Central memory CD4-positive, alpha-beta T cell (primary cell): ENCODE data around the gene CDH10.

Source experiments
- DNase-seq: peaks from one replicate; pipeline ENCODE4 v3.0.0; 2022

Gene CDH10

DNA sequence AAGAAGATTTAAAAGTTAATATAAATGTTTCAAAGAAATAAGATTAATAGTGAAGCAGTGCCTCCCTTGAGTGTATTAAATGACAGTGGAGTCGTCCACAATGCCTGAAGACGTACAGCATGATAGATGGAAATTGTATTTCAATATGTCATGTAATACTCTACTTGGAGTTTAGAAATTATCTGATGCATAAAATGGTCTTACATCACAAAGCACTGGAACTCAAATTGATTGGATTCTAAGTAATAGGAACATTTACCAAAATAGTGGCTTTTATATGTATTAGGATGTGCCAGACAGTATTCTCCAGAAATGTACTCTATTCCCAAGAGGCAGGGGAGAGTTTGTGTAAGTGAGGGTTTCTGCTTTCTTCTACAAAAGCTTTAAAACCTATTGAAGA lies 49.4 kb downstream of the CDH10 start:
- DNase-seq = no peak

DNA sequence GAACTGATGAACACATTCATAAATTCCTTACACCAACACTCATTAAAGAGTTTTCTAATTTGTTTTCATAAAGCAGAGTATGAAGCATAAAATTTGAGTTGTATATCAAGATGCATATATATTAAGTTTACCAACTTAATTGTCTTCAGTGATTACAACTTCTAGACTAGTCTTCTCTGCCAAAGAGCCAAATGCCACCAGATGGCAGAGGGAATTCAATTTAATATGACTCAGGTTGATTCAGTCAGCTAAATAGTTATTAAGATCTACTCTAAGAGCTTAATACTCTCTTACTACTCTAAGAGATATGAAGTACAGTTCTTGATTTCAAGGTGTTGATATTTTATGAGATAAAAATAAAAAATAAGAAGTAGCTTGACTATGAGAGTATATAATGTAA lies 53.4 kb downstream of the CDH10 start:
- DNase-seq = no peak

DNA sequence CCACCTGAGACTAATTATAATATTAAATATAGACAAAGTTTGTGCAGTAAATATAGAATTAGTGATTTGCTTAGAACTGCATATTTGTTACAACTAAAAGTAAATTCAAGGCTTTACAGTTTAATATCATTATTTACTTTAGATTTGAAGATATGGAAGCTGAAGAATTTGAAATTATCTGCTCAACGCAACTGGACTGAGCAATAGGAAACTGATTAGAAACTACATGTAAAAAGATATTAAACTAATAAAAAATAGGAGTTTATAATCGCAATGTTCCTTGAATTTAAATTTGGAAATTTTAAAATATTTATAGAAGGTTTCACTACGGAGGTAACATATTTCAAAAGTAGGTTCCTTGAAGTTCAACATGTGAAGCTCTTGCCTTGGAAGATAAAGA lies 55.2 kb downstream of the CDH10 start:
- DNase-seq = no peak

DNA sequence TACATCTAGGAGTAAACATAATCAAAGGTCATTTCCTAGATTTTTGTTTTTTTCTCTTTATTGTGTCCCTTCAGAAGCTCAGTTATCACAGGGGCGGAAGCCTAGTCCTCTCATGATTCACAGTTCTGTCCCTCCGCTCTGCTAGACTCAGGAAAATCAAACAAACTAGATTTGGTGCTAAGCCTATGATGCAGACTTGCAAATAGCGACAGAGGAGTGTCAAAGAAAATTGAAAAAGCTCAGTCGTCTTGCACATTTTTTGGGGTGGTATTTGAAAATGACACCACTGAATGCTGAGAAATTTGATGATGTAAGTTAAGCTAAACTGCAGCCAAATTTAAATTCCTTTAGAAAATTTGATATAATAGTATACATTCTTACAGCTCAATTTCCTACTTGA lies 59.0 kb downstream of the CDH10 start:
- DNase-seq = no peak

DNA sequence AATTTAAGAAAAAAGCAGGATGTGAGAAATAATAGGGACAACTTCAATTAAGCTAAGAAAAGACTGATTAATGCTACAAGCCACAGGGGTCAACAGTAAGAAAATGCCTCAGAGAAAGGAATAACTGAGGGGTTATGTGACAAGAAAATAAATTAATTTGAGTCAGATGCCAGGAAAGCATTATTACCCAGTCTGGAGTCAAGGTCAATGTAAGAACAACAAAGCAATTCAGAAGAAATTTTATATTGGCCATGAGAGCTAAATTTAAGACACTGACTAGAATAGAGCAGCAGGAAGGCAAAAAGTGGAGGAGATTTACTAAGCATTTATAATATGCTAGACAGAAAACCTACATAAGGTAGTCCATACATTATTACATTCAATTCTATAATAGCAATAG lies 73.5 kb downstream of the CDH10 start:
- no peak for DNase-seq

DNA sequence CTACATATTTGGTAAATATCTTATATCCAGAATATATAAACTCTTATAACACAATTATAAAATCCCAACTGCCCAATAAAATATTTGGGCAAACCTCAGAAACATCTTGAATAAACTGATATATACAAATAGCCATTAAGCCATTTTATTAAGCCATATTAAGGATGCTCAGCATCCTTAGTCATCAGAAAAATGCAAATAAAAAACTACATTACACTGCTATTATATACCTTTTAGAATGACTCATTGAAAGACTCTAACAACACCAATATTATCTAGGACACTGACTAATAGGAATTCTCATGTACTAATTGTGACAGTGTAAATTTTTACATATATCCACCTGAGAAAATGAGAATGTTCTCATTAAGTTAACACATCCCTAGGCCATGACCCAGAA lies 77.8 kb downstream of the CDH10 start:
- no peak for DNase-seq

DNA sequence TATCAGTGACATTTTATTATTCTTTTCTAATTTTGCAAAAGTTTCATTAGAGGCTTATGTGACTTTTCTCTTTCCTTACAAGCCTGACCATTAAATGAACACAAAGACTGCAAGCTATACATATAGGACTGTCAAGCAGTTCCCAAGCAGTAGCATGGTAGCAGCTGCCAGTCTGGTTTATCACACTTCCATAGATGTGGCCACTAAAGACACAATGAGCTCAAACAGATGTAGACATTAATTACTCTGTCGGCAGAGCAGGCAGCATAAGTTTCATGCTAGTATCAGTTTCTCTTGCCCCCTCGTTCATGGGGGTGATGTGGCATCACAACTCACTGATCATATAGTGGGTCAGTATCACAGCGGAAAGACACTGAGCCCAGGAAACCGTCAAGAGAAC lies 89.5 kb downstream of the CDH10 start:
- DNase-seq = no peak

DNA sequence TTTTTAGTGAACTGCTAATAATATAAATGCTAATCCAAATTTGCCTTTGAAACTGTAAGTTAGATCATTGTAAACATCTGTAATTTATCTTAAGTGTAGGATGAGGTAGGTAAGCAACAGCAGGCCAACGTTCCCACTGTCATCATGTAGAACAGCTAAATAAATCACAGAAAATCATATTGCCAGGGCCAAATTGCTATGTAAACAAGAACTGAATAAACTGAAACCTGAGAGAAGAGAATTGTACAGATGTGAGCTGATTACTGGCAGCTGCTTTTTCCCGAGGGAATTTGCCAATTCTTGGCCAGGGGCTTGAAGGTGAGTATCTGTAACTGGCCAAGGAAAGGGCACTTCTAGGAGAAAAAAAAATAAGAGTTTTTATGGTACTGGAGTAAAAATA lies 97.6 kb downstream of the CDH10 start:
- DNase-seq = no peak

DNA sequence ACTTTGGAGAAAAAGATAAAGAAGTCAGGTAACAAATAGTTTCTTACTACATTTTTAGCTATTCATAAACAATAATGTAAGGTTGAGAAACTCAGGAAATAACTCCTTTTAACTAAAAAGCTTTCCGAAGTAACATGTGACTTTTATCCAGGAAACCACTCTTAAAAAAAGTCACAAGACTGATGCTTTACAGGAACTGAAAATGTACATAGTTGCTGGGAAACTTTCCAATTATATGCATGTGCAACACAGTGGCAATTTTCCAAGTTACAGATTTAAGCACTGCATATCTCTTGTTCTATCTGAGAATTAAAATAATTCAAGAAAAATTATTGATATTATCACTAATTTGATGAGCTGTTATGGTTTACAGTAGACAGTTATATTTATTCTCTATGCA lies 105.2 kb downstream of the CDH10 start:
- DNase-seq = no peak

DNA sequence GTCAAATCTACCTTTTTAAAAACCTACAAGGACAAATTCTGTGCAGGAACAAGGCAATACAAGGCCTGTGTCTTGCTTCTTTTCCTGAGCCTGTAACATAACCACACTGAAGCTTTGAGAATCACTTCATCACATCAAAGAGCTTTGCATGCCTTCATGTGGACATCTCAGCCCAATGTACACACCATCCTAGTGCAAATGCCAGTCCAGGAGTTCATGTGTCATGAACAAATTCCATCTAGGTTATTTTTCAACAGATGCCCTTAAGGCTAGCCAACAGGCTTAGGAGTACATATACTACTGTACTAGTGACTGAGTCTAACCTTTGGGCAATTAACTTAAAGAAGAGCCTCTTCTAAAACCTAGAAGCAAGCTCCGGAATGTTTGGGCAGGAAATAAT lies 106.4 kb downstream of the CDH10 start:
- DNase-seq = no peak

DNA sequence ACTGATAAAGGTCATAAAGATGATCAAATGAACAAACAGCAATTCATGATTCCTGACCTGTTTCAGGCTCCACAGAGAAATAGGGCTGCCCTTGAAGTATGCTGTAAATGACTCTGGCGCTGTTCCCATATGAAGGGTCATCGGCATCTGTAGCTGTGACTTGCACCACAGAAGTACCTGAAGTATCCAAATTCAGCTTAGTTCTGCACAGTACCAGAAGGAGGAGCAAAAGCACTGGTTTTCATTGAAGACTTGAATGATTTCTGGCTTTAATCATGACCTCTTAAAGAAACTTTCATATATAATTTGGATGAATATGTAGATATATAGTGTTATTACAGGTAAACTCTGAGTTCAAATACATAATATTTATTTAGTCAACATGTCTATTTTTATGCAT lies 109.1 kb downstream of the CDH10 start:
- DNase-seq = no peak

DNA sequence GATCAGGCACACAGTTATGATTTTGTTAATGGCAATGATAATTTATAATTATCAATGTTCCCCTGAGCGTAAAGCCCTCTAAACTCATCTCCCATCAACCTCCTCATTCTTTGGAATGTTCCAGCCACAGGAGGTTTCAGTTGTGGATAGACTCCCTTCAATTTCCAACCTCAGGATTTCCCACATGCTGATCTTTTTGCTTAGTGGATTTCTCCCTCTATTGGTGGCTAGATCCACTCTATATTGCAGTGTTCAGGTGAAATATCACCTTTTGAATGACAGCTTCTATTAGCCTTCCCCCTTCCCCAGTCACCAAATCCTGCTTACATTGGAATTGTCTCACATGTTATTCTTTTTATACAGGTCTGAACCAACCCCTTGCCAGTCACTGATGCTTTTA lies 113.9 kb downstream of the CDH10 start:
- no peak for DNase-seq

DNA sequence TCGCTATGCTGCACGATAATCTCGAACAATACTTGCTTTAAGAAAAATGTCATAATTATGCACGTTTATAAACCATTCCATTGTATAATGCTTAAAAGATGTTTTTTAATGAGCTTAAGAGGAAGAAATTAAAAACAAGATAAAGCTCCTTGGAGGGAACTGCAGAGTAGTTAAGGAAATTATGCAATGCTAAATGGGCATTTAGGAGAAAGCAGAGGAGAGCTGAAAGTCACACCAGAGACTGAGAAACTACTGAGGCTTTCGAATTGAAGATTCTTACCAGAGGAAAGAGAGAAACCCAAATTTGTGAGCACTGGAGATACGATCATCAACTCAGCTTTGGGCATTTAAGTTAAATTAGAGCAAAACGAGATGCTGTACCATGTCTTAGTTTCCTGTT lies 119.4 kb downstream of the CDH10 start:
- no peak for DNase-seq

DNA sequence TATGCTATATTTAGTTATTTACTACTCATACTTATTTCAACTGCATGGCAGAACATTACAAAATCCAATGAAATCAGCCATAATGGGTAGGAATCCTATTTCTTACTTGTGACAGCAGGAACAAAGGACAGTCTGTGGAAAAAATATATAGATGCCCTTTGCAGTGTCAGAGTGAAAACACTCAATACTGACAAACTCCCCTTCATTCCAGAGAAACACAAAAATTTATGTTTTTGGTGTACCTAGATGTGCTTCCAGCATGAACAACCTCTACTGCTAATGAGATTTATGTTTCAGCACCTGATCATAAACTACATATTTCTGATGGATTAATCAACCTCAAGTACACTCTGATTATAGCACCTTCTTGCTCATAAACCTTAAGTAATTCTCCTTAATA lies 132.4 kb downstream of the CDH10 start:
- DNase-seq = no peak

DNA sequence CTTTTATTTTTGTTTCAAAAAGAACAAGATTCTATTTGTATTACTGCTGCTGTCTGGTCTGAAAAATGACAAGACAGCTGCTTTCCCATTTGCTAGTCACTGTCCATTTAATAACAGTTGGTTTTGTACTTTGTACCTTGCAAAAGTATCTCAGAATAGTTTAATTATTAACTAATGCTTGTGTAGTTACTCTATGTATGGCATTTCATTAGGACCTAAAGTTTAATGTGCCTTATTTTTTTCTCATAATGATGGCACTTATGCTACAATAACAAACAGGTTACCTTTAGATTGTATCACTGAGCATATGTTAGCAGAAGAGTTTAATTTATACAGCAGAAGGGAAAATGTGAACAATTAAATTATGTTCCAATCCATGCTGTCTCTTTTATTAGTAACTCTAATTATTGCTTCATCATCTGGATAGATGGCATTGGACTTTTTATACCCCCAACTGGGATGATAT lies 134.2 kb downstream of the CDH10 start:
- no peak for DNase-seq

DNA sequence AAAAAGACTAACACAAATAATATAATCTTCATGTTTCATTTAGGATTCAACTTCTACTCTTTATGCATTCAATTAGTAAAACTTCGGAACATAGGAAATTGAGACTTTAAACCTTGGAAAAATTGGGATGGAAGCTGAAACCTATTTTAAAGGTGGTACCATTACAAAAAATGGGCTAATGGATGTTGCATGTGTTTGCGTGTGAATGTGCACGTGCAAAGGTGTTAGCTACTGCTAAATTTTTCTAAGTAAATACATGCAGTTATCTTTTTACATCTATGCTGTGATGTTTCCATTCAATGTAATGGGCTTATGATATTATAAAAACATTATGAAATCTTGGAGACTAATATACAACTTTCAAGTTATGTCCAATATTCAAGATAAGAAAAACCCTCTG lies 134.8 kb downstream of the CDH10 start:
- DNase-seq = no peak

DNA sequence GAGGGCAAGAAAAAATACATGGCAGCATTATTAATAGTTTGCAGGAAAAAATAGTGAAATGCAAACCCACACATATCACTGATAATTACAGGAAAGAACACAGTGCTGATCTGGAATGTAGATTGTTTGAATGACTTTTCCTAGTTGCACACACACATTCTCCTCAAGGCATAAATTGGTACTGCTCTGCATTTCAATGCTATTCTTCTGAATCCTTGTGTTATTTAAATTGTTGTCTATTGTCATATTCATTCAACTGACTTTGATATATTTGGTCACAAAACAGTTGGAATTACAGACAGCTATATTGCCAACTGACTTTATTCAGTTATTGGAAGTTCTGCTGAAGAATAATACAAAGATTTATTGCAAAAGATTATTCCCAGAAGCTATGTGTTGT lies 139.5 kb downstream of the CDH10 start:
- DNase-seq = no peak

DNA sequence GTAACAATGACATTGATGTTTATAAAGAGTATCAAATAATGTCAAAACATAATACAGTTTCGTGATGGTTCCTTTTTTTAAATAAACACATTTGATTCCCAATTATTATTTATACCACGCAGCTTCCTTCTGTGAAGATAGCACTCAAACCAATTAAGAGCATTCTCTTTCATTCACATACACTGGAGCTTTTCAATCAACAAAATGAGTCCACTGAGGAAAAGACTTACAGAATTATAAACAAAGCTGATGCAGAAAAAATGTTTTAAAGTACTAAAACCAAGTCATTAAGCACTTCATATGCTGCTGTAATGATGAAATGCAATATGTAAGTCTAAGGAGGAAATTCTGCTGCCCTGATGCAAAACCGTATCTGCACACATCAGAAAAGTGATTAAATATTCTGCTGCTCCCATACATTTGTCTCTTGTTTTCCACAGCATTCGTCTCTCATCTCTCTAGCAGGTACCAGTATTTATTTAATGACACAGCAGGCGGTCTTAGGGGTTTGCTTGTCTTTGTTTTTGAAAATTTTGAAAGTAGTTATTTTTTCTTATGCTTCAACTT lies 147.1 kb downstream of the CDH10 start:
- DNase-seq = no peak

DNA sequence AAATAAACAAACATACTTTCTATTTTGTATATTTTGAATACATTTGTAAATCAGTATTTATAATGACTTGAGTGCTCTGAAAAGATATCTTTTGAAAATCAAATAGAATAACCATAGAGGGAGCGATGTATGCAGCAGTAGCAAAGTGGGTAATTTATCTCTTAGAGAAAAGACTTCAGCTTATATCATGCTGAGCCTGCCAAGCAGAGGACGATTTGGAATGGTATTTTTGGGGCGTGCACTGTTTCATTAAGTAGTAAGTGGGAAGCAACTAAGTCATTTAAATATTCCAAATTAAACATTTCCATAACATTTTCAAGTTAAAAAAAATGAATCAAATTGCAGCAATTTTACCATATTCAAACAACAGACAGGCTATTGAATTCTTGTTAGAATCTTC lies 147.6 kb downstream of the CDH10 start:
- no peak for DNase-seq

DNA sequence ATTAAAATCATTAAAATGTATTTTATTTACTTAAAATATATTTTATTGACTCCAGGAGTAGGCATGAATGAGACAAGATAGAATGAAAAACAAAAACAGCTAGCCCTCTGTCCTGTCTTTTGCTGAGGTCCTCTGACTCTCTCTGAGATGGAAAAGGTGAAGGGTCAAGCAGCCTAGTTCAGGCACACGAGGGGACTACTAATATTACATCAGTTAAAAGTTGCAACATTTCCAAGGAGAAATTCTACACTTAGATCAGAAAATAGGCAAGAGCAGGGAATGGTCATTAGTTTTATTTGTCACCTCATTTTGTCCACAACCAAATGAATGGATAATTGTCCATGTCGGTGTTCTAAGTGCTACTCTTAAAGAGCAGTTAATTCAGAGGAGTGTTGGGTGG lies 148.5 kb downstream of the CDH10 start:
- DNase-seq = no peak

DNA sequence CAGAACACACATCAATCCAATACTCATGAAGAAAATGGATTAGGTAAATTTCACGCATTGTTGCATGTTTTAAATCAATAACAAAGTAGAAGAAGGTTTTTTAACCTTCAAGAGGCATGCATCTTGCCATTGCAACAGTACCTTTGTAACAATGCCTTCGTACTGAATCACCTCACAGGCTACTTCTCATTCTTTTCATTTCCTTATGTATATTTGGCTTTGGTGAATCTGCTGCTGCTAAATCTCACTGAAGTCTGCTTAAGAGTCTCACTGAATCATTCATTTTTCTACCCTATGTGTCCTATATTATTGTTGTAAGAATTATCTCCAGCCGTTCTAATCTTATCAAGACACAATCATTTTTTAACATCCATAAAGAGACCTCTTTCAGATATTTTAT lies 152.5 kb downstream of the CDH10 start:
- no peak for DNase-seq

DNA sequence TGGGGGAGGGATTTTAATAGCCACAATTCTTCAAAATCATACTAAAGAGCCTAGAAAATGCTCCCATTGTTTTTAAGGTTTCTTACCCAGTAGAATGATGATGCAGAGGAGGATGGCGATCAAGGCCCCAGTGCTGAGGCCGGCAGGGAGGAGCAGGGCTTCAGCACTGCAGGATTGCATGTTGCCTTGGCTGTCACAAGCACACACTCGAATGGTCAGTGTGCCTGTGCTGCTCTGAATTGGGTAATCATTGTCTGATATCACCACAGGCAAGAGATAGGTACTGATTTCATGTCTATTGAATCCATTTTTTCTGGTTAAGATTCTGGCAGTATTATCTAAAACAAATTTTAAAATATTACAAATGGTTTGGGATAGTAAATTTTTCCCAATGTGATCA lies 153.3 kb downstream of the CDH10 start:
- DNase-seq = no peak

DNA sequence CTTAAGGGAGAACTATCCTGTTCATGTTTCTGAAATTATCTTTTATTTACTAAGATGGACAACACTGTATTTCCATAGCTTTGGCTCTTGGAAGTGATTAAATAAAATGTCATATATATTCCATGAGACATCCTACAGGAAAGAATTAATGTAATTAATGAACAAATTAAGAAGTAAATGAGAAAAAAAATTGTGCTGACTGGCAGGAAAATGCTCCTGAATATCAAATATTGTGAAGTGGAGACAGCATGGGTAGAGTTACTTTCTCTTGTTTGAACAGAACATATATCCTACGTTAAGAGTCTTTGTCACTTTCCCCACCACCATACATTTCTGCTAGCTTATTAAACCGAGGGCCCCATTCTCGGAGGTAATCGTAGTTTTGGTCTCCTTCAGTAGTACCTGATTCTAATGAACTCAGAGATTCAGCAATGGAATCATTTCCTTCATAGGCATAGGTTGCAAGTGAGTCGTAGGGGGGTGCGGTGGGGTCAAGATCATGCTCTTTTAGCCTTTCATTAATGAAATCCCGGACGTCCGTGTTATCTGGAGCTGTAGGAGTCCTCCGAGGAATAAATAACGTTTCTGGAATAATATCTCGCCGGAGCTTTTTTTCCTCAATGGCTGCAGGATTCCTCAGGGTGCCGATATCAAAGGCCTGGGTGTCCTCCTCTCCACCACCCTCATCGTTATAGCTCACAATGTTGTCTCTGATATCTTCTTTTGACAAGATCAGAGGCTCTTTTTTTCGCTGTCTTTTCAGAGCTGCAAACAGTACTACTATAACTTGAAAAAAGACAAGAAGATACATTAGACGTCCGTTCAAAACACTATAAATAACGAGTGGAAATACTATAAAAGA lies 157.2 kb downstream of the CDH10 start:
- DNase-seq = no peak

DNA sequence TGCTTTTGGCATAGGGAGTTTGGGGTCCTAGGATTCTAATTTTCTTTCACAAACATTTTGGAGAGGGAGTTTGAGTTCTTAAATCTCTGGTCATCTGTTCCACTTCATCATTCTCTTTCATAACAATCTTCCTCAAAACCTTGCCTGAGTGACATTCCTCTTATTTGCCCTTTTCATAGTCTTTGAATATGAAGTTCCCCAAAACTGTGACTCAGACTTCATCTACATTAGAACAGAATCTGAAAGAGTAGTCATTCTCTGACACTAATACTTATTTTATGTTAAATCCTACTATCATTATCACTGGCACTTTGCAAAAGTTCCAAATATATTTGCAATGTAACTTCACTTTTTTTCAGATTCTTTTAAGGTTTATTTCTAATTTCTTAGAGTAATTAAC lies 163.8 kb downstream of the CDH10 start:
- no peak for DNase-seq

DNA sequence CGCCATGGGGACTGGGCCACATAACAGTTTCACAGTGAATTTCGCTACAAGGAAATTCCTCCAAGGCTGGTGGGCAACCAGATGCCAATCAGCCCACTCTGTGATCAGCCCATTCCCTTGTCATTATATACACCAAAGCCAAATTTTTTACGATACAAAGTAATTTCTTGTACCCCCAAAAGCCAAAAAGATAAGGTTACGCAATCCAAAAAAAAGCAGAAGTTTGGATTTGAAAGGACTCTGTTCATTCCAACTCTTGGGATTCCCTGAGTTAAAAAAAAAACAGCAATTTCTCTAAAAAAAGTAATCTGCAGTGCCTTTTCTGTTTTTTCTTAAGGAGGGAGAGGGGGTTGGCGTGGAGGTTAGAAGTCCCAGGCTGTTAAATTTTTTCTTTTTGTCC lies 166.8 kb downstream of the CDH10 start:
- no peak for DNase-seq
